GM19193 (cell line): ENCODE measurements around the gene CAMK1D.

Experiments
- POLR2A ChIP-seq: IDR thresholded peaks from 4 replicates; pipeline ENCODE4 v1.6.1; 2011; ENCODE audit not compliant: insufficient read depth, insufficient read length; ENCODE audit errors: extremely low read depth

The CAMK1D gene

DNA sequence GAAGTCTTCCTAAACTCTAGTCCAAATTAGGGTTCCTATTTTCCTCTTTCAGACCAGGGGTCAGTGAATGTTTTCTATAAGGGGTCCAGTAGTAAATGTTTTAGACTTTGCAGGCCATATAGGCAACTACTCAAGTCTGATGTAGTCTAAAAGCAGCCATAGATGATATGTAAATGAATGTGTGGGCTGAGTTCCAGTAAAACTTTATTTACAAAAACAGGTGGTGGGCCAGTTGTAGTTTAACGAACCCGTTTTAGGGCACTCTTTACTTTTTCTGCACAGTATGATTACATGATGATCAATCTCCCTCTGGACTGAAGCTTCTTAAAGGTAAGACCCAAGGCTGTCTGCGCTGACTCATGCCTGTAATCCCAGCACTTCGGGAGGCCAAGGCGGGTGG lies 243.6 kb downstream of the CAMK1D start:
- TF ChIP-seq POLR2A: no peak

DNA sequence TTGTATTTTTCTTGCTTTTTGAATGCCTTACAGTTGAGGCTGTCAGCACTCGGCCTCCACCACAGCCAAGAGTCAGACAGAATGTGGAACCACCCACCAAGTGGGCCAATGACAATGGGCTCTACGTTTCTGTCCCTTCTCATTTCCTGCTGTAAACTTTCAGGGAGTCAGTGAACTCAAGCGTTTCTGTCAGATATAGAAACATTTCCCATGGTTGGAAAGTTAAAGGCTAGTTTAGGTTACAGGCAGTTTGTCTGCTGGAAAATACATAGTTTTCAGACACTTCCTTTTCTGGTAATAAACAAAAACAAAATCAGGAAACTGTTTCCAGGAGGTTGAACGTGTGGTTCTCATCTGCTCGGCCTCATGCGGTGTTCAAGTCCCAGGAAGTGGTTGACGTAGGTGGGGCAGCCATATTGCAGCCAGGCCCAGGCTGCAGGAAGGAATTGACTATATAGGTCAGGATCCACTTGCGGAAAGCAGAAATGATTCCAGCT lies 245.1 kb downstream of the CAMK1D start:
- no peak for TF ChIP-seq POLR2A

DNA sequence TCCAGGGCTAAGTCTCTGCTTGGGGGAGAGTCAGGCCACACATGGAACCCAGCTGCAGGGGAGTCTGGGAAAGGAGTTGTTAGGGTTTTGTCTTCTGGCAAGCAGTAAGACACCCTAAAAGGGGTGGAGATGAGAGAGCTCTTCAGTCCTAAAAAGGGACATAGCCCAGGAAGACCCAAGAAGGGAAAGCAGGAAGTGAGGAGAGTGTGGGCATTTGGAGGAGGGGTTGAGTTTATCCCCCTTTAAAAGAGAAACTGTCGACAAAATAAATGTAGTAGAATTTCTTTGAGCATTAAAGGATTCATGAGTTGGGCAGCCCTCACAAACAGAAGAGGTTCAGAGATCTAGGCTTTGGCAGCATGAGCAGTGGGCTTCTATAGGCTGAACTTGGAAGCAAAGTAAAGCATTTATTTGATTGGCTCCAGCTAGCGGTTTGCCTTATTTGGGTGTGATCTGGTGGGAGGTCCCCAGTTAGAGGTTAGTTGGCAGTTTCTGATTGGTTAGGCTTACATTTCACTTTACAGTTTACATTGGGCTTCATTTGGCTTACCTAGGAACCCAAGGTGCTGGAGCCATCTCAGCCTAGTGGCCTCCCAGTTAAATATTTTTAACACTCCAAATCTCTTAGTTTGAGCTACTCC lies 246.7 kb downstream of the CAMK1D start:
- no peak for TF ChIP-seq POLR2A

DNA sequence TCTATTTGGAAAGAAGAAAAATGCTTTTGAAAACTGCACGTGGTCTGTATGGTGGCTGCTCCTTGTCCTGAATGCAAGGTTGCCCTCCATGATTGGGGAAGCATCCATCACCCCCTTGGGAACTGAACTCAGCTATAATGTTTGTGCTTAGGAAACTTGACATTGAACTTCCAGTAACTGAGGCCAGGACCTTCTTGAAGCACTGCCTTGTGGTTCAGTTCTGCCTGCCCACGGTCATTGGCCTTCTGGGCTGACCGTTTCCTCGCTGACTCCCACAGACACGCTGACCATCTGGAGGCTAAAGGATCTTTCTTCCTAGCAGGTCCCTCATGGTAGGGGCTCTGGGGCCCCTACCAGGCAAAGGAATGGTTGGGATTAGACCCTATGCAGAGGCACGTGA lies 247.8 kb downstream of the CAMK1D start:
- no peak for TF ChIP-seq POLR2A

DNA sequence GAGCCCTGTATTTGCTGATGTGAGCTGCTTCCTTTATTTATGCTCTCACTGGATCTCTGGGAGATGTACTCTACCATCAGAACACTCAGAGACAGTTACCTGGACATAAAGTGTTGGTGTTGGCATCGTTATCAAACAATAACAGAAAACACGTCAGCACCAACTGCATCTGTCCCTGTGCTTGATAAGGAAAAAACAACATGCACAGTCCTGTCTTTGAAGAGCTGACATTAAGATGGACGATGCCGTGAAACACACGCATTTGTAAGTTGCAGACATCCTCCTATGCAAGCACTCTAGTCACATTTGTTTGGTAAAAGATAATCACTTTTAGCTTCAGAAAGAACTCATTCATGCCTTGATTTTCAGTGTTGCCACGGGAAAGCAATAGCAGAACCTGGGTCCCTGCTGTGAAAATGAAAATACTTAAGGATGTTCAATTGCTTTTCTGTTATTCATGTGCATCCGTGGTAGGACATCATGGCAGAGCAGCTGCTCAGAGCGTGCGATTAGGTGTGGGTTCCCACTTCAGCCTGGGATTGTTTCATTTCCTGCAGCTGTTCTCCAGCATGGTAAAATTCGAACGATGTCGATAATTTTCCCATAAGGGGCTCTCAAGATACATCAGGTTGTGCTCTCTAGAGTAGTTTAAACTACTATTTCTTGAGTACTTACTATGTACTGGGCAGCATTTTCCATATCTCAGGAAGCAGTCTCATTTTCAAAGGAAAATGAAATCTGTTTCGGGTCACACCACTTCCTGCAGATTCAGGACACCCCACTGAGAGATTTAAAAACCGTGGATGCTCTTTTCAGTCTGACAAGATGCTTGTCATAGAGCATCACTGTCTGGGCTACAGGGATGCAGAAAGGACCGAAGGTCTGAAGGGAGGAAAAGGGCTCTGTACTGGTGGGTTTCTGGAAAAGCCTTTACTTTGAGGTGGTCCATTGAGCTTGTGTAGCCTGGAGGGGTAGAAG lies 248.7 kb downstream of the CAMK1D start:
- TF ChIP-seq POLR2A: no peak

DNA sequence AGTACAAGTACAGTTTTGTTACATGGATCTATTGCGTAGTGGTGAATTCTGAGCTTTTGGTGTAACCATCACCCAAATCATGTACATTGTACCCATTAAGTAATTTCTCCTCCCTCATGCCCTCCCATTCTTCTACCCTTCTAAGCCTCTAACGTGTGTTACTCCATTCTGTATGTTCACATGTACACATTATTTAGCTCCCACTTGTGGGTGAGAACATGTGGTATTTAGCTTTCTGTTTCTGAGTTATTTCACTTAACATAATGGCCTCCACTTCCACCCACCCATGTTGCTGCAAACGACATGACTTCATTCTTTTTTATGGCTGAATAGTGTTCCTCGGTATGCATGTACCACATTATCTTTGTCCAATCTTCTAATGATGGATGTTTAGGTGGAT lies 251.3 kb downstream of the CAMK1D start:
- TF ChIP-seq POLR2A: no peak

DNA sequence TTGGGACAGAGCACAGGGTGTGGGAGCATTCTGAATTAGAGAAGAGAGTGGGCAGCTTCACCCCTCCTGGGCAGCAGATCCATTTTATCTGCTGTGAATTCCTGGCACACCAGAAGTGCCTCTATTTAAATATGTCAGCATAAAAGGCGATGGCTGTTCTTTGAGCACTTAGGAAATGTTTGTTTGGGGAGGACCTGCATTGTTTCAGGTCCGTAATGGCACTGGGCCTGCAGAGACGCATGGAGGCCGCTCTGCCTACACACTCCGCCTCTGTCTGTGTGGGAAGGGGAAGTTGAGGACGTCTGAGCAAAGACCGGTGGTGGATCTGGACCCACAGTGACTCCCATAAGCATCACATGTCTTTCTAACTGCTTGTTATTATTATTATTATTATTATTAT lies 253.2 kb downstream of the CAMK1D start:
- TF ChIP-seq POLR2A: no peak

DNA sequence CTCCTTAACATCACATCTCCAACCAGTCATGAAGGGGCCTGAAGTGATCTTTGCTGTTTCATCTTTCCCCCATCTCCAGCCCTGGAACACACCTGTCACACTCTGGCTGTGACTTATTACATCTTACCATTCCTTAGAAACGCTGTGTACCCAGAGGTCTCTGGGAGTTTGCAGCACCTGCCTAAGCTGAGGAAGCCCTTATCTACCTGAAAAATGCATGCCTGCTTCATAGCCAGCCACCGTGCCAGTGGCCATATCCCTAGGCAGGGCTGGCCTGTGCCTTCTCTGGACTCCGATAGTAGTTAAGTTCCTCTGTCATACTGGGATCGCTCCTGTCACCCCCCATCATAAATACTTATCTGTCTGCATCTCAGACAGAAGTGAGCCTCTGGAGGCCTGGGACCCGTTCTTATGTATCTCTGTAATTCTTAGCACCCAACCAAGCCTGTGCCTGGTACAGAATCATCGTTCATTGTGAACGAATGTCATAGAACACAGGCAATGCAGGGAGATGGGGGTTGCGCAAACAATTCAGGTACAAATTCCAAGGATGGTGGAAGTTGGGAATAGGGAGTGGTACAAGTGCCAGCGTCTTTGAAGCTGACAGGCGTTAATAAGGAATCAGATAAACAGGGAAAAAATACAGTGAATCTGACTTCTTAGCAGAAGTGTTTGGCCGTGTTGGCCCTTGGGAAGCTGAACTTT lies 254.6 kb downstream of the CAMK1D start:
- no peak for TF ChIP-seq POLR2A

DNA sequence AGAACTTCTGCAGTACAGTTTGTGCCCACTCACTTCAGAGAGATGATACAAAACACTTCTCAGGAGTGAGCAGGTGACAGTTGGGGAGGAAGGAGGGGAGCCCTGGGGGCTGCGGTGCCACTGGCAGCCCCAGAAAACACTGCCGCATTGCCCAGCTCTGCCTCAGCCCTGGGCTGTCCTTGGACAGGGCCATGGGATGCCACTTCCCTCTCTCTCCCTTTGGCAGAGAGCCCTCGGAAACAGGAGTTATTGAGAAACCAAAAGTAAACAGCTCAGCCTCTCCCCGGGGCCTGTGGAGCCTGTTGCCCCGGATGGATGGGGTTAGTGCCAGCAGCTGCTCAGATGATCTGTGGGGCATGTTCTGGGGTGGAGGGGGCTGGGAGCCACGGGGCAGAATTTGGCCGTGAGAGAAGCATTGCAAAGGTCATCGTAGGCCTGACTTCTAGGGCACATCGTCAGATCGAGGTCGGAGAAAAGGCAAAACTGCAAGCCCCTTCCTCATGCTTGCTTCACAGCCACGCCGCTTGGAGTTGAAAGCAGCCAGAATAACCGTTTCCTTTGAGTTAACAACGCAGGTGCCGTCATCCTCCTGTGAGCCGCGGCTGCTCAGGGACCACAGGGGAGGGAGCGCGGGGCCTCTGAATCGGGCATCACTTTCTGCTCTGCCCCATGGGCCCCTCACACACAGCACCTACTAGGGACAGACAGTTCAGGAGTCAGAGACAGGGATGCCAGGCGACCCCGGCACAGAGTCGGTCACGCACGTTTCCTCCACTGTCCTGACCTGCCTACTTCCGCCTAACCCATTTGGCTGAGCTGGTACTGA lies 256.4 kb downstream of the CAMK1D start:
- TF ChIP-seq POLR2A: peak; percentile 50

DNA sequence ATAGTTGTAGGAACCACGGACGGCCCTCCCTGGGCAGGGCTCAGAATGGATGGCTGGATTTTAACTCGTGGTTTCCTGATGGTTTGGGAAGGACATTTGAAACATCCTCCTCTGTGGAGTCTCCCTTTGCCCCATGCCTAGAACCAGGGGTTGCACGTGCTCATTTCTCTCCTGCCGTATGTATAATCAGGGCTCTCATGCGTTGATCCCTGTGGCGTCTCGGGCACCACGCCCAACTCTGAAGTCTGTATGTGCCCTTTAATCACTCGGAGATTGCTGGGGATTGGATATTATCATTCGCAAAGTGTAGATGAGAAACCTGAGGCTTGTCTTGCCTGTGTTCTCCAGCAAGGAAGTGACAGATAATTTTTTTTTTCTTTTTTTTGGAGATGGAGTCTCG lies 257.1 kb downstream of the CAMK1D start:
- TF ChIP-seq POLR2A: no peak

DNA sequence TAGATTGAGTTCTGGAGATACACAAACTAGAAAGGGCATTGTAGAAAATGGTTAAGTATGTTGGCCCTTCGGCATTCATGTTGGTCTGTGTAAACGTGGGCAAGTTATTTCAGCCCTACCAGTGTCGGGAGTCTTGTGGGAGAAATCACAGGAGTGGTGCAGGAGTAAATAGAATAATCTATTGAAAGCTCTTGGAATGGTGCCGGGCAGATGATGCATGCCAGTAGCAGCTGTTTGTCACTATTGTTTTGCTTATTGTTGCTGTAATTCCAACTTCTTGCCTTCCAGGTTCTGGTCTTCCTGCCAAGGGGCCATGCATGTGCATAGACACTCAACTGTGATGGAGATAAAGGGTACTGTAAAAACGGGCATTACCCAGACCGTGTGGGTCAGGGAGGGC lies 259.4 kb downstream of the CAMK1D start:
- TF ChIP-seq POLR2A: no peak

DNA sequence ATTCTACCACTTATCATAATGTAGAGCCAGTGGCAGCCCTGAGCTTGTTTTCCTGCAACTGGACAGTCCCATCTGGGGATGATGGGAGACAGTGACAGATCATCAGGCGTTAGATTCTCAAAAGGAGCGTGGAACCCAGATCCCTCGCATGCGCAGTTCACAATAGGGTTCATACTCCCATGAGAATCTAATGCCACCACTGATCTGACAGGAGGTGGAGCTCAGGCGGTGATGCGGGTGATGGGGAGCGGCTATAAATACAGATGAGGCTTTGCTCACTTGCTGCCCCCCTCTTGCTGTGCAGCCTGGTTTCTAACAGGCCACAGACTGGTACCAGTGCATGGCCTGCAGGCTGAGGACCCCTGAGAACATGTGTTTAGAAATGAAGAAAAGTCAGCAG lies 260.1 kb downstream of the CAMK1D start:
- no peak for TF ChIP-seq POLR2A

DNA sequence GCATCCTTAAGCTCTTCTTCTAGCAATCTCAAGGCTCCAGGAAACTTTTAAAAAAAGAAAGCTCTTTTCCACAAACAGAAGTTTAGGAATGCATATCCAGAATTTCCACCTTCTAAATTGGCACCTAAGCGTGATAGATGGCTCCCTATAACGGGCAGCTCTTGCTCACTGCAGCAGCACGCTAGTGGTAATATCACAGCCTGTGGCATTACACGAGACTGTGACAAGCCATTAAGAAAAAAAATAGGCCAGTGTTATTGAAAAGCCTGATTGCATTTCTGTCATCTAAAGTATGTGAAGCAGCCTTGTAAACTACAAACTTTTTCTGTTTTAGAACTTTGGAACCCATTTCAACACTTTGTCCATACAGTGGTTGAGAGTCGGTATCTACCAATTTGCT lies 263.8 kb downstream of the CAMK1D start:
- TF ChIP-seq POLR2A: no peak

DNA sequence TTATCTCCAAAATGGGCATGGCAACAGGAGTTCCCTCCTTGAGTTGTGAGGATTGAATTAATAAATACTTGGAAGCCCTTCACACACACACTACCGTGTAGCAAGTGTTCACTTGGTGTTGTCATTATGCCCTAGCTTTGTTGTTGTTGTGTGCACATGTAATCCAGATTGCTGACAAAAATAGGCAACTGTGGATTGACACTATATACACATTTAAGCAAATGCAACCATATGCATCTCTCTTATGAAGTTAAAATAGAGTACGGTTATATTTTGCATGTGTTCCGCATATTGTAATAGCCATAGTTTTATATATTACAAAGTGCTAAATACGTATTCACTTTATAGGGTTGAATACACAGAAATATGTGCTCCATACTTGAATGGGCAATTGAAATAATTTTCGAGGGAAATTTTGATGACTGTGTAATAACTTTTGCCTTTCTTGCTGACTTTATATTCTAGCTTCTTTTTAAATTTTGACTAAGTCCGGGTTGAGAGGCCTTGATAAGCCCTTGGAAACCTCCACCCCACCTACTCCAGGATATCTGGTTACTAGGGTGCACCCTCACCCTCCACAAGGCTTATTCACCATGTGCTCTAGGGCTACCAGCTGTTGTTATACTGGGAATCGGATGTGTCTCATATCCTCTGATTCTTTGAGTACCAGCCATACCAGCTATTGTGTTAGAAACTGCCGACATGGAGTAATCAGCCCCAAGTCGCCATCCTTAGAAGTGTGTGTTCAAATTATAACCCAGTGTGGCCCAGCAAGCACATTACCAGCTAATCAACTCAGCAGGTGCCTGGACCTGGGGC lies 265.0 kb downstream of the CAMK1D start:
- TF ChIP-seq POLR2A: no peak
